NCI-H82 (cell line): Measurements from ENCODE around the gene OR5AS1.
"Not testable (repeated sequence)": the region's sequence is repeated elsewhere in the genome, so short reads cannot be mapped to it uniquely, and the experiment has no call there.

Experiments used
- DNase-seq: peaks from one replicate; lab custom pipeline; 2025; lab: John Stamatoyannopoulos, UW

Gene OR5AS1

DNA sequence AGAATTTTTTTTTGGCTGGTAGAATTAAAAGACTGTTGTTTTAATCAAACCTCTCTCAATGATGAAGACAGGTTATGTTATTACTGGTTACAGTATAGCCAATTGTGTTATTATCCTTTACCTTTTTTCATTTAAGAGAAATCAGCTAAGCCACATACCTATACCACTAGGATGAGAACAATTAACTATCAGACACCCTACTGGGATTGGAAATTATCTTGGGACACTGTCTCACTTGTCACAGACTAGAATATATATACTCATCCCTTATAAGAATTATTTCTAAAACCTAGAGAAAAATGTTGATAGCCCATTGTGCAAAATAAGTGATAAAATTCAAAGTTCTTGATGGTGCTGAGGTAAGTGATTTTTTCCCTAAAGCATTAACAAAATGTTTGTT, at the start of gene OR5AS1:
OR5AS1 (plus strand) TSS at position 301 of the 400 bp plus-strand sequence. CDS start 2,765 bp downstream, outside the sequence.
- DNase-seq: no peak

DNA sequence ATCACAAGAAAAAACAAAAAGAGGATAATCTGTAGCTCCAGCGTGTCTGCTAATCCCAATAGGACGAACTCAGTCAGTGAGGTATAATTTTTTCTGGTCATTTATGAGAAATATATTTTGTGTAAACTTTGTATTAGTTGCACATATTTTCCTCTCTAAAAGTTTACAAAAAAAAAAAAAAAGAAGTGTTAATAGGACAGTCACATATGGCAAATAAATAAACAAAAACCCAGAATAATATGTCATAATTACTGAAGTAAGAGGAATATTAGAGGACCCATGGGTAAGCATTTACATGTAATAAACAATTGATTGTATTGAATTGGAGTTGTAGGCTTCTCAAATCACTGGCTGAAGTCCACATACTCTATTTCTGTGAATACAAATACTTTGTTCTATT, 32.9 kb upstream of the OR5AS1 start, which contains the start of gene OR5F1:
OR5F1 (minus strand) TSS at position 101 of the 400 bp plus-strand sequence; CDS start at position 101, 0 bp downstream.
- DNase-seq: no peak

DNA sequence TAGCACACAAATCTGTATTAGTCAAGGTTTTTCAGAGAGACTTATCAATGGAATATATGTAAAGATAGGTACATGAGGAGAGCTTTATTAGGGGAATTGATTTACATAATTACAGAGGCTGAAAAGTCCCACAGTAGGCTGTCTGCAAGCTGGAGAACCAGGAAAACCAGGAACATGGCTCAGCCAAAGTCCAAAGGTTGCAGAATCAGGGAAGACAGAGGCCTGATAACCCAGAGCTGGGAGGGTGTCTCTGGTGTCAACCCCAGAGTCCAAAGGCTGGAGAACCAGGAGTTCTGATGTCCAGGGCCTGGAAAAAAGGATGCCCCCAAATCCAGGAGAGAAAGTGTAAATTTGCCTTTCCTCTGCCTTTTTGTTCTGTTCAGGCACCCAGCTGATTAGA, 16.7 kb upstream of the OR5AS1 start:
- no peak for DNase-seq

DNA sequence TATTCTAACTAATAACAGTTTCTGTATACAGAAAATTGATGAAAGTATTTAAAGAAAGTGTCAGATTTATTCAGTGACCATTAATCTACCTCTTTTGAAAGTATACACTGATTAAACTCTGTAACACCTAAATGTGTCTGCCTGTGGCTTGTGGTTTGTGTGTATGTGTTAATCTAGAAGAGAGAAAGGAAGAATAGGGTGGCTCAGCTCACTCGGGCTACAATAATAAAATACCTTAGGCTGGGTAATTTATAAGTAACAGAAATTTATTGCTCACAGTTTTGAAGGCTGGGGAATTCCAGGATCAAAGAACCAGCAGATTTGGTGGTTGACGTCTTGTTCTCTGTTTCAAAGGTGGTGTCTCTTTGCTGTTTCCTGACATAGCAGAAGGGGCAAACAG, 13.6 kb upstream of the OR5AS1 start:
- no peak for DNase-seq

DNA sequence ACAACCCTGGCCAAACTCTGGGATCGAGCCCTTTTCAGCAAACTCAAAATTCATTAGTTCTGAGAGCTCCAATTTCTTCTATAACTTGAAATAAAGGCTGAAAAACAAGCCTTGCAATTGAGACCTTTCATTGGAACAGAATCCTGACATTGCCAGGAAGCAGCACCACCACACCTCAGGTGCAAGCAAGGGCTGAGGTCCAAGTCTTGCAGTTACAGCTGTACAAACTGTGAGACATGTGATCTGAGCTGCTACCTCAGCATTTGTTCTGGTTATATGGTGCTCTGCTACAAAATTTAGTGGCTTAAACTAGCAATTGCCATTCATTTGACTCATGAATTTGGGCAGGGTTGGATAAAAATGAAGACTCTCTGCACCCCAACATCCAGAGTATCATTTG, 18.1 kb downstream of the OR5AS1 start:
- DNase-seq: no peak

DNA sequence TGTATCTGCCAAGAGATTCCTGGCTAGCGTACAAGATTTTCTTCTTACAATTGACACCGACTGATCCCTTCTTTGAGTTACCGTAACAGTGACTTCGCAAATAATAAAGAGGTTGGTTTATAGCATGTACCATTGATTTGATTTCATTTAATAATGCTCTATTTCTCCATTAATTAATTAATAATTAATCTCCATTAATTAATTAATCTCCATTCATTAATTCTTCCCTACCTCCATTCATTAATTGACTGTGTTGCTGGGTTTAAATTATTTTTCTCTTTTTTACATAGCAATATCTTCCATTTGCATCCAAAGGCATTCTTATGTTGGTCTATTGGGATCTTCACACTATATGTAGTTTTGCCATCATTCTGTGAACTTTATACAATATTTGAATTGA, 21.0 kb downstream of the OR5AS1 start:
- no peak for DNase-seq

DNA sequence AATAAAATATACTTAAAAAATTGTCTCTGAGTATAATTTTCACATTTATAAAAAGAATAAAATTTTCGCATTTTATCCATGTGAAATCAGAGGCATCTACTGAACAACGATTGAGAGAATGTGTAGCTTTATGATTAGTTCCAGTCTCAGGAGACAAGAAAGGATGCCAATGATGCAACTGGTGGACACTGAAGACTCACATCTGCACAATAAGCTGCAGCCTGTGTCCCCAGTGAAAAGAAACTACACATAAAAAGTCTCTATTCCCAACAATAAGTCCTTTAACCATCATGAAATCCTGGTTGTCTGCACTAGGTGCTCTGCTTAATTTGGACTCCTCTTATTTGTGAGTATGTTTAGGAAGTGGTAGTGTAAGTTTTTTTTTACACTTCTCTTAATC, 22.0 kb downstream of the OR5AS1 start:
- DNase-seq: no peak

DNA sequence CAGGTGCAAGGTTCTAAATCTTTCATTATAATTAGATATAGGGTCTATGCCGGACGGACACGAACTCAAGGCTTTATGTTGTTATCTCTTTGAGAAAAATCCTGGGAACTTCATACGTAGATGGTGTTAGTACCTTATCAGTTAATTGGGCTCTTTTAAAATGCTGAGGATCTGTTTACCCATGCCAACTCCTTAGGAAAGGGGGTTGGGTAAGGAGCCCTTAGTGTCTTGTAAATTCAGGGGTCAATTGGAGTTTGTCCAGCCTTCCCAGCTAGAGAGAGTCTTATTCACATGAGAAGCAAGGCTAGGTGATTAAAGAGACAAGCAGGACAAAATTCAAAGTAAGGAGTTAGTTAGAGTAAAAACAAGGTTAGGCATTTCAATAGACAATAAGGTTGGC, 28.9 kb downstream of the OR5AS1 start:
- not testable (repeated sequence) for DNase-seq

DNA sequence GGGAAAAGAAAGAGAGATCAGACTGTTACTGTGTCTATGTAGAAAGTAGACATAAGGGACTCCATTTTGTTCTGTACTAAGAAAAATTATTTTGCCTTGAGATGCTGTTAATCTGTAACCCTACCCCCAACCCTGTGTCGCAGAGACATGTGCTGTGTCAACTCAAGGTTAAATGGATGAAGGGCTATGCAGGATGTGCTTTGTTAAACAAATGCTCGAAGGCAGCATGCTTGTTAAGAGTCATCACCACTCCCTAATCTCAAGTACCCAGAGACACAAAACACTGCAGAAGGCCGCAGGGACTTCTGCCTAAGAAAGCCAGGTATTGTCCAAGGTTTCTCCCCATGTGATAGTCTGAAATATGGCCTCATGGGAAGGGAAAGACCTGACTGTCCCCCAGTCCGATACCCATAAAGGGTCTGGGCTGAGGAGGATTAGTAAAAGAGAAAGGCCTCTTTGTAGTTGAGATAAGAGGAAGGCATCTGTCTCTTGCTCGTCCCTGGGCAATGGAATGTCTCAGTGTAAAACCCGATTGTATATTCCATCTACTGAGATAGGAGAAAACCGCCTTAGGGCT, 30.3 kb downstream of the OR5AS1 start:
- not testable (repeated sequence) for DNase-seq

DNA sequence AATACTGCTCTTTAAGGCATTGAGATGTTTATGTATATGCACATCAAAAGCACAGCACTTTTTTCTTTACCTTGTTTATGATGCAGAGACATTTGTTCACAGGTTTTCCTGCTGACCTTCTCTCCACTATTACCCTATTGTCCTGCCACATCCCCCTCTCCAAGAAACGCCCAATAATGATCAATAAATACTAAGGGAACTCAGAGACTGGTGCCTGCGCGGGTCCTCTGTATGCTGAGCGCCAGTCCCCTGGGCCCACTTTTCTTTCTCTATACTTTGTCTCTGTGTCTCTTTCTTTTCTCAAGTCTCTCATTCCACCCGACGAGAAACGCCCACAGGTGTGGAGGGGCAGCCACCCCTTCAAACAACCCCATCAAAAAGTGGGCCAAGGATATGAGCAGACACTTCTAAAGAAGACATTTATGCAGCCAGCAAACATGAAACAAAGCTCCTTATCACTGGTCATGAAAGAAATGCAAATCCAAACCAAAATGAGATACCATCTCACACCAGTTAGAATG, 30.9 kb downstream of the OR5AS1 start:
- not testable (repeated sequence) for DNase-seq

DNA sequence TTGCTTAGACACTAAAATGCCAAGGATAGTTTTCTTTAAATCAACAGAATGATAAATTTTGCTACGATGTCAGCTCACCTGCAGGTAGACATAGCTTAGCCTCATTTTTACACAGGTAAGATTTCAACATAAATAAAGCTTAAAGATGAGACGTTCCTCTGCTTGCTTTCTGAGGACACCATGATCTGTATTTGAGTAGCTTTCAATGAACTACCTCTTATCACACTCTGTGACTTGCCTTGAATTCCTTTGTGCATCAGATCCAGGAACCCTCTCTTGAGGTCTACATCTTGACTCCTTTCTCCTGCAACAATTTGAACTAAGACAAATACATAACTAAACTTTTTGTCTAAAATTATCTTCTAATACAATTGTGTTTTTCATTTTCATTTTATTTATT, 39.5 kb downstream of the OR5AS1 start:
- no peak for DNase-seq
